ENCODE measurements around the gene SSR2. TPM values are rescaled to one million over a fixed set of nuclear protein-coding genes. Genes with fewer than 3 reads are reported as not detected.
A peak's percentile ranks its signal among the peaks of the same experiment; 100 is the strongest.

SSR2 gene
- polyA plus RNA-seq, 4 donors: 133 to 316 (median 266) TPM

DNA sequence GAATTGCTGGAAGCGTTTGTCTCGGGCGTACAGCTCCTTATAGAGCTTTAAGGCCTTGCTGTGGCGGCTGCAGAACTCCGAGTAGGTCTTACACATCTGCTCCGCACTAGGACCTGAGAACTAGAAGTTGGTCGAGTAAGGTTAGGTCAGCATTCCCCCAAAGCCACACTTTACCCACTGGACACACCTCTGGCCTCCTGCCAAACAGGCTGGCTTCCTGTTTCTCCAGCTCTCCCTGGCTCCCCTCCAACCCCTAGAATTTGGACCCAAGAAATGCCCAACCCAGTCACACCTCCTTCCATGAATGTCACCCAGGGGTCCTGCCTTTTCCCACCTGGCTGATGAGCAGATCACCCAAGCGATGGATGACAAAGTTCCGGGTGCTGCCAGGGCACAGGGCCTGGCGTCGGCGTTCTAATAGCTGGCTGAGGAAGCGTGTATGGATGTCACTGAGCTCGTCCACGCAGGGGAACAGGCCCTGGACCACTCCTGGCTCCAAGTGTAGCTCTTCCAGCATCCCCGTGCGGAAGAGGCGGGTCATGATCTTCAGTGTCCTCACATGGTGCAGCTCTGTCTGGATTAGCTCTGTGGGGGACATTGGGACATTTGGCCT, 58.0 kb downstream of the SSR2 start:
- no peak for FAIRE-seq
- Histone ChIP-seq H3K27ac (ENCODE audit: low read depth in 1 of 3, low read length in 2 of 3) (peak overlapping the region in 1 of 3 donors; percentile 18), H3K9me3 (ENCODE audit: control insufficient read depth in 2 of 2, insufficient read depth in 1 of 2, low read depth in 1 of 2, low read length in 1 of 2) (no peaks in the 10 kb centered on the region), H3K4me1 (ENCODE audit: control insufficient read depth in 3 of 3, insufficient read depth in 2 of 3, low read depth in 1 of 3, low read length in 2 of 3) (peaks cover 0 to 16% (median 3%) of the 10 kb centered on the region in 3 donors), H3K27me3 (ENCODE audit: control insufficient read depth in 3 of 3, insufficient read depth in 3 of 3, low read length in 3 of 3) (no peaks in the 10 kb centered on the region), H3K4me3 (ENCODE audit: low read depth in 1 of 3, low read length in 3 of 3) (no peak overlapping the region), H3K36me3 (ENCODE audit: control insufficient read depth in 3 of 3, insufficient read depth in 2 of 3, low read depth in 1 of 3, low read length in 3 of 3) (peaks cover 30 to 96% (median 42%) of the 10 kb centered on the region in 3 donors)
- WGBS, 3 donors: 83 to 89% (median 89%) methylated on average over 18 of the region's 18 CpGs
- DNase-seq: no peak

DNA sequence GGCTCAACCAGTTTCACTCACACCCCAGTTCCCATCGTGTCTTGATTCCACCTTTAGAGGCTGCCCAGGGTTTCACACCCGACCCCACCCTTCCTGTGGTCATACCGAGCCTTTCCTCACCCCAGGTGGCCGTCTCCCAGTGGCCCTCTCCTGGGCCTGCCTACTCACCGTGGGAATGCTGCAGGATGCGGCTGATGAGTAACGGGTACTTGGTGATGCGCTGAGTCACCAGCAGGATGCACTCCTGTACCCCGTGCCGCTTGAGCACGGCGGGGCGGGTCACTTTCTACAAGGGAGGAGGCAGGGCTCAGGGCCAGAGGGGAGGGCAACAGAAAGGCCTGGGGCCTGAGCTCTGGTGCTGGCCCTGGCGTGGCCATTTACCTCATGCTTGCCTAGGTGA, 58.8 kb downstream of the SSR2 start:
- Histone ChIP-seq H3K4me1 (ENCODE audit: control insufficient read depth in 3 of 3, insufficient read depth in 2 of 3, low read depth in 1 of 3, low read length in 2 of 3) (peaks cover 0 to 10% (median 3%) of the 10 kb centered on the region in 3 donors), H3K27ac (ENCODE audit: low read depth in 1 of 3, low read length in 2 of 3) (peak overlapping the region in 1 of 3 donors; percentile 50), H3K9me3 (ENCODE audit: control insufficient read depth in 2 of 2, insufficient read depth in 1 of 2, low read depth in 1 of 2, low read length in 1 of 2) (no peaks in the 10 kb centered on the region), H3K36me3 (ENCODE audit: control insufficient read depth in 3 of 3, insufficient read depth in 2 of 3, low read depth in 1 of 3, low read length in 3 of 3) (peaks cover 30 to 92% (median 47%) of the 10 kb centered on the region in 3 donors), H3K27me3 (ENCODE audit: control insufficient read depth in 3 of 3, insufficient read depth in 3 of 3, low read length in 3 of 3) (no peaks in the 10 kb centered on the region), H3K4me3 (ENCODE audit: low read depth in 1 of 3, low read length in 3 of 3) (no peak overlapping the region)
- no peak for FAIRE-seq
- DNase-seq: no peak
- 46 to 62% (median 58%) methylated on average over 13 to 14 of the region's 14 CpGs for WGBS, 3 donors

DNA sequence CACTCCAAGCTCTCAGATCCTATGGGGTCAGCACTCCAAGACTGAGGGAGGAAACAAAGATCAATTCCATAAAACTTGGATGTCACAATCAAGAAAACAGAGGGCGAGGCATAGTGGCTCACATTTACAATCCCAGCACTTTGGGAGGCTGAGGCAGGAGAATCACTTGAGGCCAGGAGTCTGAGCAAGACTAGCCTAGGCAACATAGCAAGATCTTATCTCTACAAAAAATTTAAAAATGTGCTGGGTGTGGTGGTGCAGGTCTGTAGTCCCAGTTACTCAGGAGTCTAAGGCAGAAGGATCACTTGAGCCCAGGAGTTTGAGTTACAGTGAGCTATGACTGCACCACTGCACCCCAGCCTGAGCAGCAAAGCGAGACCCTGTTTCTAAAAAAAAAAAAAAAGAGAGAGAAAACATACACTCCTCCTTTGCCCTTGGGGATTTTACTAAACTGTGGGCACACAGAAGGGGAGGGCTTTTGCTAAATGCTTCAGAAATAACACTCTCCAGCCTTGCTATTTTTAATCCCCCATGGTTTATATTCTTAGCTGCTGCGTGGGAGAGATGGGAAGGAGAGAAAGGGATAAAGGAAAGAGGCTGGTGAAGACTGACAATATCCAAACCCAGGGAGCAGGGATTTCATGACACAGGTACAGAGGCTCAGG, 60.5 kb downstream of the SSR2 start:
- Histone ChIP-seq H3K36me3 (ENCODE audit: control insufficient read depth in 3 of 3, insufficient read depth in 2 of 3, low read depth in 1 of 3, low read length in 3 of 3) (peaks cover 21 to 91% (median 38%) of the 10 kb centered on the region in 3 donors), H3K4me3 (ENCODE audit: low read depth in 1 of 3, low read length in 3 of 3) (no peak overlapping the region), H3K27me3 (ENCODE audit: control insufficient read depth in 3 of 3, insufficient read depth in 3 of 3, low read length in 3 of 3) (no peaks in the 10 kb centered on the region), H3K9me3 (ENCODE audit: control insufficient read depth in 2 of 2, insufficient read depth in 1 of 2, low read depth in 1 of 2, low read length in 1 of 2) (no peaks in the 10 kb centered on the region), H3K4me1 (ENCODE audit: control insufficient read depth in 3 of 3, insufficient read depth in 2 of 3, low read depth in 1 of 3, low read length in 2 of 3) (peaks cover 0 to 3% (median 0%) of the 10 kb centered on the region in 3 donors), H3K27ac (ENCODE audit: low read depth in 1 of 3, low read length in 2 of 3) (peak overlapping the region in 1 of 3 donors; percentile 27)
- 83 to 96% (median 85%) methylated on average over 3 of the region's 3 CpGs for WGBS, 3 donors
- no peak for FAIRE-seq
- no peak for DNase-seq

Other genes starting within 250 kb of the SSR2 start
- 10 to 100 TPM; 15.3 to 47.2 (median 22.0) TPM for gene GON4L, start 163.7 kb downstream of the SSR2 start, polyA plus RNA-seq
- 10 to 100 TPM in 1 of 4 donors, 1 to 10 TPM in 1, under 1 TPM in 1, not detected in 1; 0.54 to 12.9 (median 4.7) TPM for gene SYT11, start 161.4 kb downstream of the SSR2 start, polyA plus RNA-seq
- 10 to 100 TPM in 2 of 4 donors, 1 to 10 TPM in 2; 9.7 to 57.8 (median 11.7) TPM for gene RIT1, start 109.6 kb downstream of the SSR2 start, polyA plus RNA-seq
- gene KHDC4, start 86.5 kb downstream of the SSR2 start, polyA plus RNA-seq: 10 to 100 TPM in 3 of 4 donors, 1 to 10 TPM in 1; 7.3 to 70.5 (median 22.3) TPM
- 1 to 10 TPM in 2 of 4 donors, under 1 TPM in 1, not detected in 1; 0.82 to 1.5 (median 1.3) TPM for gene RXFP4, start 79.3 kb downstream of the SSR2 start, polyA plus RNA-seq
- 10 to 100 TPM; 14.6 to 61.6 (median 38.2) TPM for gene ARHGEF2, start 42.4 kb downstream of the SSR2 start, polyA plus RNA-seq
- gene UBQLN4, start 32.8 kb upstream of the SSR2 start, polyA plus RNA-seq: 10 to 100 TPM; 14.1 to 37.1 (median 20.4) TPM
- gene LAMTOR2, start 33.8 kb upstream of the SSR2 start, polyA plus RNA-seq: 100 to 1,000 TPM in 3 of 4 donors, 10 to 100 TPM in 1; 66.7 to 226 (median 148) TPM
- 100 to 1,000 TPM; 140 to 216 (median 169) TPM for gene RAB25, start 40.2 kb upstream of the SSR2 start, polyA plus RNA-seq
- gene MEX3A, start 61.5 kb upstream of the SSR2 start, polyA plus RNA-seq: 1 to 10 TPM in 2 of 4 donors, under 1 TPM in 2; under 0.01 to 5.6 (median 0.87) TPM
- gene LMNA, start 93.8 kb upstream of the SSR2 start, polyA plus RNA-seq: 100 to 1,000 TPM in 3 of 4 donors, 10 to 100 TPM in 1; 89.7 to 168 (median 105) TPM
- 1 to 10 TPM in 3 of 4 donors, under 1 TPM in 1; 0.89 to 7.7 (median 1.8) TPM for gene SEMA4A, start 132.6 kb upstream of the SSR2 start, polyA plus RNA-seq
- gene SLC25A44, start 173.2 kb upstream of the SSR2 start, polyA plus RNA-seq: 10 to 100 TPM; 13.4 to 46.6 (median 17.3) TPM
- gene PMF1, start 192.1 kb upstream of the SSR2 start, polyA plus RNA-seq: 10 to 100 TPM; 53.5 to 65.9 (median 62.2) TPM
- gene BGLAP, start 221.2 kb upstream of the SSR2 start, polyA plus RNA-seq: 1 to 10 TPM in 1 of 4 donors, under 1 TPM in 1, not detected in 2; 0.48 to 3.9 TPM
- 1 to 10 TPM; 3.0 to 8.7 (median 5.5) TPM for gene PAQR6, start 227.1 kb upstream of the SSR2 start, polyA plus RNA-seq